NCI-H446 (cell line): Measurements from ENCODE around the gene HOXA5.

ENCODE experiments used
- DNase-seq, 2 experiments: peaks; one replicate each; lab custom pipeline; 2025; lab: John Stamatoyannopoulos, UW

HOXA5 gene

DNA sequence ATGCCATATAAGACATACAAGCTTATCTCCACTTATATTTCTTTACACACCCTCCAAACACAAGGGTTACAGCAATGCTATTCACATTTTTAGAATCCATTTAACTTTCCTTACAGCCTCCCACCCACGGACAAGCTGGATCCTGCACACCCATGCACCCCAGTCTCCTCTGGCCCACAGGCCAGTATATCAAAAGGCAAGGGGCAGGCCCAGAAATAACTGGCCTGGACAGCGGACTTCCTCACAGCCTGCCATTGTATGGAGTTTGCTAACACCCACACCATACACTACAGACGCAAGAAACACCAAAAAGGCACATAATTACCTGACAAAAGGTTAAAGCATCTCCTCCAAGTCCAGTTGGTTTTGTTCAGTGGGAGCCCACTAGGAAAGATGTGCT, 24.9 kb downstream of the HOXA5 start:
- no peak for DNase-seq

DNA sequence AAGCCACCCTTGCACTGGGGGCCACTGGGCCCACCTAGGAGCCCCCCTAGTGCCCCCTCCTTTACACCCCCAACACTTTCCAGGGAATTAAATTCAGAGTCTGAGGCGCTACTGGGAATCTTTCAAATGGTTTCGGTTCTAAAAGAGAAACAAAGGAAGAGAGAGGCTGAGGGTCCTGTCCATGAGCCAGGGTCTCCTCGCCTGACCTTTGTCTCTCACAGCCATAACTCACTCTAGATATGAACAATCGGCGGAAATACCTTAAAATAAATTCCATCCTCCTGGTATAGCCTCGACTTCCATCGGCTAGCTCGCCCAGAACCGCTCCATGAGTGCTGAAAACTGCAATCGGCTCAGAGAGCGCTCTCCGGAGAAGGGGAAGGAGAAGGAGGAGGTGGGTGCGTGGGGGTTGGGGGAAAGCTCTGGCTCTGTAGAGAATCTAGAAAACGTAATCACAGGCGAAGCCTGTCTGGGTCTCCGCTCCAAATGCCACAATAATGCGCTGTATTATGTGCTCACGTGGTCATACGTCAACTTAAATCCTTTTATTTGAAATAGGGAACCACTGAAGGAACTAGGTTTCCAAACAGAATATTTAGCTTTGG, 25.5 kb downstream of the HOXA5 start:
- no peak for DNase-seq

DNA sequence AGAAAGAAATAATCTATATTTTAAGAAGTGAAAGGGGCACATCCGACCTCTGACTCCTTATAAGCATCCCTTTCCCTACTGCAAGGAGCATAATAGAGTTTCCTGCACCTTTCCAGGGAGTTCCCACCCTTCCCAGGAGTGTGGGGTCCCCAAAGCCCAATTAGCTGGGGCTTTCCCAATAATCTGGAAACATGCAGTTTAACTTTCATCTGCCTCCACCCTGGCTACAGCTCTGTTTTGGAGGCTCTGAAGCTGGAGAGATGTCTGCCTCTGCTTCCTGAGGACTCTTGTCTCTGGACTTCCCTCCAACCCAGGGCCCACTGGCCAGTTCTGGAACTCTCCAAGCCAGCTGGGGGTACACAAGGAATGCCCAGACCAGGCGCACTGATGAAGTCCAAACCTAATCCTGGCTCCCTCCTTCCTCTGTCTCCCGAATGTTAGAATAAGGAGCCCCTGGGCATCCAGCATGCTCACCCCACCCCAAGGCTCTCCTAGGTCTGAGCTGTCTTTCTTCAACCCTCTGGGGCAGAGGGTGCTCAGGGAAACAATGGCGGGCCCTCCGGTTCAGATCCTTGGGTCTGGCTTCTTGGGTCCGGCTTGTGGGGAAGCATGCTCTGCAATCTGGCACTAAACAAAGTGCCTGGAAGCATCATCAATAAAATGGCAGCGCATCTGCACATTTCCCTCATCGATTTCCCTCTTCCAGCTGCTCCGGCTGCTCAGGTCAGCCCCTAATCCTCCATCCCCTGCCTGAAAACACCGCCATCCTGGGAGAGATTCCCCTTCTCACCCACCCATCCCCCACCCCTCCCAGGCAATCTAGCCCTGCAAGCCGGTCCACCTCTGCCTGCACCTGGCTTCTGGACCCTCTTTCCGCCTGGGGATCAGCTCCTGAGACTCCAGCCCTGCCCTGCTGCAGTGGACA, 26.3 kb downstream of the HOXA5 start:
- no peak for DNase-seq

DNA sequence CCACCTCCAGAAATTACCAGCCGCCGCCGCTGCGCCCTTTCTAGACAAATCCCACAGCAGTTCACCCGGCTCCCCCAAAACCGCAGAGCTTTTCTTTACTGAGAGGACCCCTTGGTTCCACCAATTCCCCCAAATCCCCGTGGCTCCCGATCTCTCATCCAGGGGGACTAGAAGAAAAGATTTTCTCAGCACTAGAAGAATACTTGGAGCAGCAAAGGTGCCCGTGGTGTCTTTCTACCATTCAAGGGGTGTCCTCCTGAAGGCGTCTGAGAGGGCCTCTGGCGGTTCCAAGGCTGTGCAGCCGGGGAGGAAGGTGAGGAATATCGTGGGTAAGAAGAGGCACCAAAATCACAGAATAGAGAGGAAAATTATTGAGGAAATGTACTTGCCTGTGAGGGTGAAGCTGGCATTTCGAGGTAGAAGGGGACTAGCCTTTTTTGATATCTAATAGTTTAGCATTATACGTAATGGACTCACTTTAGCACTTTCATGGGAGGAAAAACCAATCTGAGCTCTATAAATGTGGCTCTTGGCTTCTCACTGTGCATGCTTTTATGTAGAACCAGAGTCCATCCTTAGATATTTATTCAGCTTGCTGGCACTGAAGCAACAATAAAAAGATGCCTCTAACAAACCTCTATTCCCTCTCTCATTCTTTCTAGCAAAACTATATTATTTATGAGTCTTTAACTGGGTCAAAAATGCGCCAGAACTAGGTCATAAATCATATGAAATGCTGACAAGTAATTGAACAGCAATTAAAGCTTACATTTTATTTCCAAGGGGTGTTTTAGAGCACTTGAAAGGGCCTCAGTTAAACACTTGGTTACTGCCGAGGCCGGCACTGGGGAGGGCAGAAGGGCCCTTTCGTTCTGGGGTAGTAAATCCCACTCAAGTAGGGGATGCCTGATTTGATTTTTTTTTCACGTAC, 27.2 kb downstream of the HOXA5 start:
- DNase-seq = no peak

DNA sequence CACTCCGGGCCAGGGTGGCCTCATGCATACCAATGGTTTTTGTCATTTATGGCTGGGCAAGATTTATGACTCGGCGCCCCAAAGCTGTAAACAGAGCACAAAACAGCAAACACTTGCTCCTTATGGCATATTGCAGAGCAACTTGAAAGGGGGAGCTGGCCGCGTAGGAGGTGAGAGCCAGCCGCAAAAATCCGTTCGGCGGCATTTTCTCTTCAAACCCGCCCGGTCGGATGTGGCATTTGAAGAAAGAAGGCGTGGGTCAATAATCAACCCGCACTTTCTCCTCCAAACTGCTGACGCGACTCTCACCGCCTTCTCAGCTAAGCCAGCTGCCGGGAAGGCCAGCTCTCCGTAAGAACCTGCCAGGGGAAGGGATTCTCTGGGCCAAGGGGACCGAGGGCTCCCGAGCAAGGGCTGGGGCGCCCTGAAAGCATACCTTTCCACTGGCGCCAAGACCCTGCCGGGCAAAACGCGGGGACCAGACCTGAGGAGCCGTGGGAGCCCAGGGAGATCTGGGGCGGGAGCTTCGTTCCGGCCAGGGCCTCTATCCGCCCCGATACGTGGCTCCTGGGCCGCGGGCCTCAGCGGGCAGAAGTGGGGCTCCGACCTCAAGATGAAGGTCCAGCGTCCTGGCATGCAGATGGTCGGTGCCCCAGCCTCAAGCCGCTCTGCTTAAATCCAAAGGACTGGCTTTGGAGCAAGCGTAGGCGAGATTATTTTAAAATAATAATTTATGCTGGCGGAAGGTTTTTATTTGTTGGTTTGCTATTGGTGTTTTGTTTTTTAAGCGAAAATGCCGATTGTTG, 28.1 kb downstream of the HOXA5 start:
- DNase-seq = no peak

DNA sequence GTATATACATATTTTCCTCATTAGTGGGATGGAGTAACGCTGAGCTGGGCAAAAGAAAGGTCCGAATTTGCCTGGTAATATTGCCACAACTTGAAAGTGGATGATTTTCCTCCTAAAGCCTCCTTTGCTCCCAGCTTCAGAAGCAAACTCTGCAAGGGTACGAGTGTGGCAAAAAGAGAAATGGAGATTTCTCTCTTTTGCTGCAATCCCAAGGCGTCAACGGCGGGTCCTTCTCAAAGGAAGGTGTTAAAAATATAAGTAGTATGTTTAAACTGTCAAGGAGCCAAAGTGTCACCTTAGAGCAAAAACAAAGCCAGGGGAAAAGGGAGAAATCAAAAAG, 28.6 kb downstream of the HOXA5 start:
- DNase-seq = no peak

DNA sequence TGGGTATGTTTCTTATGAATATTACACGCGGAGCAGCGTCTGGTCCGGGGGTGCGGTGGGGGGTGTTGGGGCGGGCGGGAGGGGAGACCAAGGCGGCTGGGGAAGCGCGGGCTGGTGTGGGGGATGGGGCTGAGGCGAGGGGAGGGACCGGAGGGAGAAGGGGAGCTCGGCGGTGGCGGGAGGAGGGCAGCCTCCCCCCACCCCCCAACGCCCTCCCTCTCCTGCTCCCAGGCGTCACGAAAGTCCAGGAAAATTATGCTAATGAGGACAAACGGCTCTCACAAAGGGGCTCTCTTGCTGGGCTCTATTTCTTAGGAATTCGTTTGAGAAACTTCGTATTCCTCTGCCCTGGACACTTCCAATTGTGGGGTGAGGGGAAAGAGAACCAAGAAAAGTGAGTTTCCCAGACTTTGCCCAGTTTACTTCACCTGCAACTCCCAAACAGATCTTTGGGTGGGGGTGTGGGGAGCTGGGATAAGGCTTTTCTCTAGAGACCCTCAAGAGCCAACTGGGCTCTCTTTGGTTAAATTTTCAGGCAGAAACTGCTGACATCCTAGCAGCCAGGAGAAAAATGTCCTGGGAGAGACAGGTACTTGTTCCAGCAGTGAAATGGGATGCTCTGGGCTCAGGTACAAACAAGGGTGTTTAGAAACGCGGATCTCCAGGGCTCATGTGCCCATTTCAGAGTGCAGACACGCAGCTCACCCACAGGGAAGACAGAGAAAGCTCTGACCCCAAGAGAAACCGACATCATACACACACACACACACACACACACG, 29.3 kb downstream of the HOXA5 start:
- no peak for DNase-seq

DNA sequence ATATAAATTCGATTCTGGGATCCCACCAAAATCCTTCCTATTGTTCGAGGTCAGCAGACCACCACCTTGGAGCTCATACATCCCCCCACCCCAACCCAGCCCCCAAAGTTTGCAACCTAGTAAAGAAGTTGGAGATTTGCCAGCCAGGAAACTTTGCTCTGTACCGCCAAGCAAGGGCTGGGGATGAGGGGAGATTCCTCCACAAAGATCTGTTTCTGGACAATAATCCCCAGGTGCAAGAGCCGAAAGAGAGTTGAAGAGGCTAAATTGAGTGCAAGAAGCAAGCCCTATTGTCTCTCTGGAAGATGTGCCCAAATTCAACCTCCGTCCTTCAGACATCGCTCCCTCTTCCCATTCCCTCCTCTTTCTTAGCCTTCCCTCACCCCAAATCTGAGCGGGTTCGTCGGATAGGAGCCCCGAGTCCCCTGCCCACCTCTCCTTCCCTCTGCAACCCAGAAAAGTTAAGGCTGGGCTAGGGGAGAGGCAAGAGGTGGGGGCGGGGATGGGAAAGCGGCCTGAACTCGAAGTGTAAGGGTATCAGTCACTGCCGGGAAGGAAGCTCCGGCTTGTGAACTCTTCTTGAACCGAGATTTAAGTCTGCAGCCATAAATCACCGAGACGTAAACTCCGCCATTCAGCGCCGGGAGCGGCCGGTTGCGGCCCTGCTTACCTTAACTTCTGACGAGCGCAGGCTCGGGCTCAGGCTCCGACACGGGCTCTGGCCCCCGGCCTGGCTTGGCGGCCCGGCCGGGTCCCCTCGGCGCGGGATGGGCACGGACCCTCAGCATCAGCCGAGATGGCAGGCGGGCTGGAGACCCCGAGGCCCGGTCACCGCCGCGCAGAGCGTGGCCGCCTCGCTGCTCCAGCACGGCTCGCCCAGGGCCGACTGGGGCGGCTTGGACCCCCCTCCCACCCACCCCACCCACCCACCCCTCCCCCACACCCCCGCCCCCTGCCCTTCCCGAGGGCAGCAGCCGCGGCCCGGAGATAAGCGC, 30.2 kb downstream of the HOXA5 start:
- no peak for DNase-seq

DNA sequence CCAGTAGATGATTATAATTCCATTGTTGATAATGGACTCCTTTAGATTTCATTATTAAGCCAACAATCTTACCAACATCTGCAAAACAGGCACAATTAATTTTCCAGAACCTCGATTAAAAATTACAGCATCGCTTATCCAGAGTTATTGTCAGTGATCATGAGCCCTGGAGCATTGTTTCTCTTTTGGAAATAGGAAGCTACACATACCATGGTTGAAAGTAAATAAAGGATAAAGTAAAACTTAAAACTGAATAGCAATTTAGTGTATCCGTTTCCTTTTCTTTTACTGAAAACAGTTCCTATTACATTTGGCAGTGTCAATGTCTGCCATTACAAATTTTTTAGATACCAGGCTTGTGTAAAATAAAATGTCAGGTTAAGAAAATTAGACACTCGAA, 31.1 kb downstream of the HOXA5 start:
- no peak for DNase-seq

DNA sequence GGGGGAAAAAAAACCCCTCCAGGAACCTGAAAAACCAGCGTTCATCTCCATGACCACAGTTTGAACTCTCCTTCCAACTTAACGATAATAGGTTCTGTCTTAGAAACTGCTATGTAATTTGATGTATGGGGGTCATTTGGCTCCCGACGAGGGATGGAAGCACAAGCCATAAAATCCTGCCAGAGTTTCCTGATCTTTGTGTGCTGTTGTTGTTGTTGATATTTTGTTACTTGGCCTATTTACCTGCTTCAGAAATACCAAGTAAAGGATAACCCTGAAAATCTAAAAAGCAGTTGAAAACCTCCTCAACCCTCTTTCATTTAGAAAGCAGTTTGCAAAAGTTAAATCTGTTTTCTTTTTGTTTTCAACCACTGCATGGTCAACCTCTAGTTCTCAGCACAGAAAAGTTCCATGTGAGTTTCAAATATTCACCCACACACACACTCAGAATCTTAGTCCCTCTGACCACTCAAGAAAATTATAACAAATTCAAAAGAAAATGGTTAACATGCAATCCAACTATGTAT, 31.7 kb downstream of the HOXA5 start:
- no peak for DNase-seq

DNA sequence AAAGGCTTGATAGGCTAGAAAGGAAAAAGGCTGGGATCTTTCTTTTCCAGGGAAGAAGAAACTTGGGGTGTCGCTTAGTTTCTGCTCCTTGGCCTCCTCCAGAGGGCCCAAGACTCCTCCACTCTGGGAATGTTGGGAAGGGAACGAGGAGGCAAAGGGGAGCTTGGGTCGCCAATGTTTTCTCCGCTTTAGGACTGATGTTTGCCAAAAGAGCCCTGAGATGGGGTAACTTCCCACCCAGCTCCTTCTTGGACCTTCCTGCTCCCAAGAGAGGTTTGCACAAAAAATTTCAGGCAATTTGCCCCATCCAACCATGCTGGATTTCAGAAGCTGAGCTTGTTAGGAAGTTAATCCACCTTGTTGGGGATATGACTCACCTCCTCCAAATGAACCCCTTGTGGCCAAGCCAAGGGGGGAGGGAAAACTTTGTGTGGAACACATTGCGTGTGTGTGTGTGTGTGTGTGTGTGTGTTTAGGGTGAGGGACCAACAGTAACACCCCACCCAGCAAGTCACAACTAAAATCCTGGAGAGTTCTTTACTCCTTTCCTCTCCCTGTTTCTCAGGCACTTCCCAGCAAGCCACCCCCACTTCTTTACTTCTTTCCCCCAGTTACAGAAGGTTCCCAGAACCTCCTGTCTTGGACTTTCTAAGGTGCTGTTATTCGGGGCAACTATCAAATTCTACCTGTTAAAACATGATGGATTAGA, 32.3 kb downstream of the HOXA5 start:
- DNase-seq = no peak

DNA sequence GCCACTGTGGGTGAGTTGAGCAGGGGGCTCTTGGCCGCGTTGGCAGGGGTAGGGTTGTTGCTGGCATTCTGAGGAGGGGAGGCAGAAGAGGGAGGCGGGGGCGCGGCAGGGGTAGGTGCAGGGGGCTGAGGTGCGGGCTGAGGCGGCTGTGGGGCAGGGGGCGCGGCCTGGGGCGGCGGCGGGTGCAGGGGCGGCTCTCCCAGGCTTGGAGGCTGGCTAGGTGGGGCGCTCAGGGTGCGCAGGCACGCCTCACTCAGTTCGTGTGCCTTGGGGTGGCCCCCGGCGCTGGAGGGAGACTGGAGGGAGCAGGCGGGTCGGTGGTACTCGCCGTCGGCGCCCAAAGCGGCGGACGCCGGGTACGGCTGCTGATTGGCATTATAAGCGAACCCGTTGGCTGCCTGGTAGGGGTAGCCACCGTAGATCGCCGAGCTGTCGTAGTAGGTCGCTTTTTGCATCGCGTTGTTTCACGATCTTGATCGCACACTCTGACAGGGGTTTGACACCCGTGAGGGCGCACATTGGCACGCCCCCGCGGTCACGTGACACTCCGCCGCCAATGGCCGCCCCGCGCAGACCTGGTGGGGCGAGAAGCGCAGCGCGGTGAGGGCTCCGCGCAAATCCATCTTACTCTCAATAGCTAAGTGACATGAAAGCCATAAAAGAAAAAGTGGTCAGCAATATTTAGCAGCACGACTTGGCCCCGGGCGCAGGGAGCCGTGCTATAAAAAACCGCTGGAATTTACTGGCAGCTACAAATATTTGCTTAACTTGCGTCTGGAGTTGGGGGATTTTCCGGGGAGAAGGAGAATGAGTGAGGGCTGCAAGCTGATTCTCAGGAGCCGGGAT, 33.1 kb downstream of the HOXA5 start:
- no peak for DNase-seq

DNA sequence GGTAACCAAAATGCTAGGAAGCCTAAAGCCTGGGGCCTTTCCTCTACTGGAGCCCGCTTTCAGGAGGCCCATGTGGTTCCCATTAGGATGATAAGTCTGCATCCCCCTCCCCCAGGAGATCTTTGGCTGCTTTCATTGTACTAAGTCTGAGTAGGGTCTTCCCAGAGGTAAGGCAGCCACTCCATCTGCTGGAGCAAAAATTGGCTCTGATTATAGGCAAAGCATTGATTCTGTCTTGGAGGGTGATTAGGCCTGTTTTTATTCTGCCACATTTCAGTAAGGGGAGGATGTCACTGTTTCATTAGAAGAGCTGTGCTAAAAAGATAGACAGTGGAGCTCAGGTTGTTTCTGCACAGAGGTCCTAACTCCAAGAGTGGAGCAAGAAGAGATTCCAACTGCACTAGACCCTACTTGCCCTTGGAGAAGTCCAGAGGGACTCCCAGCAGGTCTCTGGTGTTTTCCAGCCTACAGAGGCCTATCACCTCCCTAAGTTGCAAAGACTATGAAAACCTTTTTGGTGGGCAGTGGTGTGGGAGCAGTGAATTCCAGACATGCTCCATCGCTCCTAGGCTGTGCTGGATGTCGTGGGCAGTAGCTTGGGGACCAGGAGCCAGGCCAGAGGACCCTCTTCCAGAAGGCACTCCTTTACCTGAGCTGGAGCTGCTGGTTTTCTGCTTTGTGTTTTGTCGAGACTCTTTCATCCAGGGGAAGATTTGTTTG, 33.9 kb downstream of the HOXA5 start:
- no peak for DNase-seq

DNA sequence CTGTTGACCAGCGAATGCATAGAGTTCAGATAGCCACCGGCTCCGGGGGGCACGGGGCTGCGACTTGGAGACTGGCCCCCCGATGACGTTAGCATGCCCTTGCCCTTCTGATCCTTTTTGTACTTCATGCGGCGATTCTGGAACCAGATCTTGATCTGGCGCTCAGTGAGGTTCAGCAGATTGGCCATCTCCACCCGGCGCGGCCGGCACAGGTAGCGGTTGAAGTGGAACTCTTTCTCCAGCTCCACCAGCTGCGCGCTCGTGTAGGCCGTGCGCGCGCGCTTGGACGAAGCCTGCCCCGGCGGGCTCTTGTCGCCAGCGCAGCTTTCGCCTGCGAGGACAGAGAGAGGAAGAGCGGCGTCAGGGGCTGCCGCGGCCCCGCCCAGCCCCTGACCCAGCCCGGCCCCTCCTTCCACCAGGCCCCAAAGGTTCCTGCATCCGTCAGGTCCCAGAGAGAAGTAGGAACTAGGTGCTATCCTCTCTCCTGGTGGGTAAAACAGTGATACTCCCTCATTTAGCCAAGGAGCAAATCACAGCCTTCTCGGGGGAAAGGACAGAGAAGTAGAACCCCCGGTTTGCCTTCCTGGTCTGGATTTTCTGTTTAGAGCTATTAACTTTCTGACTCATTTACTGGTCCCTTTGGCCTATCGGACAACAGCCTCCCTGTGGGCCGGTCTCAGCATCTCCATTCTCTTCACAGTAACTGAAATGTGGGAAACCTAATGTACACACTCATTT, 34.9 kb downstream of the HOXA5 start:
- DNase-seq = no peak

DNA sequence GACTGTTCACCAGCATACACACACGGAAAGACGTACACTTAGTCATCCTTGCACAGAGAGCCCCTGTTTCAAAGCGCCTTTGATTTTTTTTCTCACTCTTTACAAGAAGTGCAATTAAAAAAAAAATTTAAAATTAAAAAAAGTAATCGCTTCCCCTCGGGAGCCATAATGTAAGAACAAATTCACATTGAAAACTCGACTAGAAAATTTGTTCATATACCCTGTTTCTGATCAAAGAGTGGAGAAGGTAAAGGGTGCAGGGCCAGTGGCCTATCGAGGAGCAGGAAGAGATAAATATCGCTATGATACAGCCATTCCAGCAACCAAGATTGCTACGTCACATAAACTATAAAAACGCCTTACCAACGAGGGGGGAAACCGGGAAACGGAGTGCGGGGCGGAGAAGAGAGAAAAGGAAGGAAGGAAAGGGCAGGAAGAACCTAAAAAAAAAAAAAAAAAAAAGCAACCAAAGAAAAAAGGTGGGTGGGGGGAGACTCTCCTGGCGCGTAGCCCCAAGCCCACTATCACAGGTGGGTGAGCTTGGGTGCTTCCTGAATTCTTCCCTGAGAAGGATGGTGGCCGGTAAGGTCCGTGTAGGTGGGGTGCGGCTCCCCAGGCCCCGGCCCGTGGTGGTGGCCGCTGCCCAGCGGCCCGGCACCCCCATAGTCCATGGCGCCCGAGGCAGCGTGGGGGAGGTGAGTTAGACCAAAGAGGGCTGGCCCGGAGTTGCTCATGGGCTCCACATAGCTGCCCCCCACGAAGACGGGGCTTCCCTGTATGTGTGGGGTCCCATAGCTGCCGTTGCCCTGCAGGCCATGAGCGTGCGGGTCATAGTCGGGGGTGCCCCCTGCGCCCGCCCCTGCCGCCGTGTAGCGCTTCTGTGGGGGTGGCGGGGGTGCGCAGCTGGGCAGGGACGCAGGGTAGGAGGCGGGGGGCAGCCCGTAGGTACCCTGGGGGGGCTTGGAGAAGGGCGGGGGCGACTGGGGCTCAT, 35.8 kb downstream of the HOXA5 start:
- no peak for DNase-seq
